Body of pancreas (tissue), 4 donors: ENCODE data around the gene TEX264.

Experiments used
- CTCF ChIP-seq, 7 experiments: fragments of 450-650 bp in 4 of 7; fragments of 200-600 bp in 3 of 7; sonication (generic) in 3 of 7; IDR thresholded peaks; one replicate each; pipeline ENCODE4 v1.5.1; 2016 to 2019; ENCODE audit warnings: antibody characterized with exemption in 7 of 7
- POLR2A ChIP-seq, 3 donors: fragments of 450-650 bp; IDR thresholded peaks; one replicate each; pipeline ENCODE4 v1.6.1; 2016; ENCODE audit warnings: antibody characterized with exemption in 3 of 3, mild to moderate bottlenecking in 2 of 3

GRCh38 chr3:51673181-51673801 lies 2.2 kb downstream of the TEX264 start:
- no peak for TF ChIP-seq CTCF (IDR thresholded peaks at IDR 0.05)
- TF ChIP-seq POLR2A (IDR thresholded peaks at IDR 0.05) = no peak
